Progenitor cell of endocrine pancreas (in vitro differentiated cells): ENCODE results near the gene STX4. TPM values are rescaled to one million over a fixed set of nuclear protein-coding genes. Genes with fewer than 3 reads are reported as not detected.

Source experiments
- DNase-seq: peaks from one replicate; pipeline ENCODE4 v3.0.0; 2021; ENCODE audit warnings: low spot score; ENCODE audit not compliant: unreplicated experiment
- H3K27ac Mint-ChIP-seq: 2 replicates; pipeline ENCODE4 v1.8.0; 2021; ENCODE audit warnings: mild to moderate bottlenecking, moderate library complexity, mixed read lengths
- H3K27me3 Mint-ChIP-seq: 2 replicates; pipeline ENCODE4 v1.8.0; 2021; ENCODE audit warnings: mixed read lengths
- H3K36me3 Mint-ChIP-seq: 2 replicates; pipeline ENCODE4 v1.8.0; 2022; ENCODE audit warnings: mixed read lengths; ENCODE audit not compliant: insufficient read depth
- H3K4me1 Mint-ChIP-seq: 2 replicates; pipeline ENCODE4 v1.8.0; 2021; ENCODE audit warnings: low read depth, mixed read lengths
- H3K4me3 Mint-ChIP-seq: 2 replicates; pipeline ENCODE4 v1.8.0; 2021; ENCODE audit warnings: low read depth, mild to moderate bottlenecking, moderate library complexity, mixed read lengths
- H3K9me3 Mint-ChIP-seq: 2 replicates; pipeline ENCODE4 v1.8.0; 2021; ENCODE audit warnings: low read depth, mixed read lengths
- CTCF ChIP-seq: fragments of 200-600 bp; sonication (generic); IDR thresholded peaks from one replicate; pipeline ENCODE4 v1.5.0; 2021; ENCODE audit warnings: antibody characterized with exemption, mild to moderate bottlenecking; ENCODE audit not compliant: unreplicated experiment
- total RNA-seq: library from RNA; stranded (reverse); gene quantifications from 2 replicates; pipeline ENCODE4 v1.2.1, GENCODE V29; 2021

STX4 gene
- total RNA-seq, 1 donor from 2014 or later = 50.3 TPM

- Mint-ChIP-seq H3K27me3 (no peaks in the 10 kb centered on the region), H3K4me3 (no peak overlapping the region), H3K9me3 (no peaks in the 10 kb centered on the region), H3K27ac (no peak overlapping the region), H3K36me3 (no peaks in the 10 kb centered on the region), H3K4me1 (no peaks in the 10 kb centered on the region)
- DNase-seq = no peak
- TF ChIP-seq CTCF = no peak
Observed at GRCh38 chr16:31087971-31088370, 54.6 kb downstream of the STX4 start.

- Mint-ChIP-seq H3K27me3 (no peaks in the 10 kb centered on the region), H3K4me3 (no peak within 1 kb of the TSS), H3K36me3 (no peaks in the 10 kb centered on the region), H3K27ac (no peak within 1 kb of the TSS), H3K4me1 (peaks cover 2% of the 10 kb centered on the region), H3K9me3 (no peaks in the 10 kb centered on the region)
- no peak for TF ChIP-seq CTCF
- DNase-seq = no peak
Observed at GRCh38 chr16:31088459-31089183, 55.3 kb downstream of the STX4 start, which contains the start of gene PRSS53. Gene PRSS53, minus strand, starts transcription at chr16:31088943. Its CDS starts 134 bp downstream, at chr16:31088809.

GRCh38 chr16:31089199-31089598 lies 55.8 kb downstream of the STX4 start:
- Mint-ChIP-seq H3K36me3 (no peaks in the 10 kb centered on the region), H3K27ac (no peak overlapping the region), H3K4me3 (no peak overlapping the region), H3K9me3 (no peaks in the 10 kb centered on the region), H3K4me1 (peaks cover 7% of the 10 kb centered on the region), H3K27me3 (no peaks in the 10 kb centered on the region)
- no peak for TF ChIP-seq CTCF
- DNase-seq = no peak

Other genes starting within 250 kb of the STX4 start
- 33.0 and 35.0 TPM in 2 replicates for gene ZNF629, start 246.4 kb upstream of the STX4 start, total RNA-seq
- 33.2 and 34.2 TPM in 2 replicates for gene BCL7C, start 139.5 kb upstream of the STX4 start, total RNA-seq
- 4.5 and 5.1 TPM in 2 replicates for gene CTF1, start 136.9 kb upstream of the STX4 start, total RNA-seq
- gene FBXL19, start 110.0 kb upstream of the STX4 start, total RNA-seq = 65.6 and 66.8 TPM in 2 replicates
- 19.1 and 19.5 TPM in 2 replicates for gene ORAI3, start 84.5 kb upstream of the STX4 start, total RNA-seq
- 25.4 and 27.7 TPM in 2 replicates for gene SETD1A, start 75.8 kb upstream of the STX4 start, total RNA-seq
- 4.6 and 5.5 TPM in 2 replicates for gene HSD3B7, start 48.4 kb upstream of the STX4 start, total RNA-seq
- gene STX1B, start 22.9 kb upstream of the STX4 start, total RNA-seq = 1.0 and 1.6 TPM in 2 replicates
- gene ZNF668, start 40.7 kb downstream of the STX4 start, total RNA-seq = 14.3 and 17.5 TPM in 2 replicates
- gene ZNF646, start 40.9 kb downstream of the STX4 start, total RNA-seq = 28.5 and 32.6 TPM in 2 replicates
- gene PRSS53, start 55.4 kb downstream of the STX4 start, total RNA-seq = 2.3 and 2.9 TPM in 2 replicates
- 51.0 and 54.8 TPM in 2 replicates for gene VKORC1, start 61.2 kb downstream of the STX4 start, total RNA-seq
- gene BCKDK, start 74.8 kb downstream of the STX4 start, total RNA-seq = 40.1 and 41.7 TPM in 2 replicates
- gene KAT8, start 84.1 kb downstream of the STX4 start, total RNA-seq = 72.4 and 76.1 TPM in 2 replicates
- 107 and 111 TPM in 2 replicates for gene PRSS8, start 102.2 kb downstream of the STX4 start, total RNA-seq
- gene PRSS36, start 116.5 kb downstream of the STX4 start, total RNA-seq = 0.65 and 0.69 TPM in 2 replicates
- 739 TPM in 2 replicates for gene FUS, start 146.6 kb downstream of the STX4 start, total RNA-seq
- 4.6 and 5.4 TPM in 2 replicates for gene PYCARD, start 169.2 kb downstream of the STX4 start, total RNA-seq
- 0.14 TPM in 1 of 2 replicates, not detected in the other for gene TRIM72, start 180.6 kb downstream of the STX4 start, total RNA-seq
- gene PYDC1, start 183.6 kb downstream of the STX4 start, total RNA-seq = not detected in 2 replicates
- gene ITGAM, start 226.4 kb downstream of the STX4 start, total RNA-seq = not detected in 2 replicates